Sigmoid colon (tissue), 4 donors: ENCODE data around the gene RPS2.

Experiments
- CTCF ChIP-seq, 4 experiments: fragments of 450-650 bp in 3 of 4; fragments of 200-600 bp in 1 of 4; IDR thresholded peaks; one replicate each; pipeline ENCODE4 v1.5.1; 2016 to 2019; ENCODE audit warnings: antibody characterized with exemption in 4 of 4, mild to moderate bottlenecking in 3 of 4, moderate library complexity in 2 of 4
- EP300 ChIP-seq, 4 donors: sonication (generic); formaldehyde crosslinking; IDR thresholded peaks; one replicate each; pipeline ENCODE4 v1.6.1; 2017; ENCODE audit warnings: antibody characterized with exemption in 4 of 4
- POLR2A ChIP-seq, 2 donors: fragments of 450-650 bp; IDR thresholded peaks; one replicate each; pipeline ENCODE4 v1.6.1; 2016; ENCODE audit warnings: antibody characterized with exemption in 2 of 2, mild to moderate bottlenecking in 2 of 2, moderate library complexity in 2 of 2
- POLR2AphosphoS5 ChIP-seq, 4 donors: sonication (generic); formaldehyde crosslinking; IDR thresholded peaks; one replicate each; pipeline ENCODE4 v1.6.1; 2017; ENCODE audit warnings: antibody characterized with exemption in 4 of 4

DNA sequence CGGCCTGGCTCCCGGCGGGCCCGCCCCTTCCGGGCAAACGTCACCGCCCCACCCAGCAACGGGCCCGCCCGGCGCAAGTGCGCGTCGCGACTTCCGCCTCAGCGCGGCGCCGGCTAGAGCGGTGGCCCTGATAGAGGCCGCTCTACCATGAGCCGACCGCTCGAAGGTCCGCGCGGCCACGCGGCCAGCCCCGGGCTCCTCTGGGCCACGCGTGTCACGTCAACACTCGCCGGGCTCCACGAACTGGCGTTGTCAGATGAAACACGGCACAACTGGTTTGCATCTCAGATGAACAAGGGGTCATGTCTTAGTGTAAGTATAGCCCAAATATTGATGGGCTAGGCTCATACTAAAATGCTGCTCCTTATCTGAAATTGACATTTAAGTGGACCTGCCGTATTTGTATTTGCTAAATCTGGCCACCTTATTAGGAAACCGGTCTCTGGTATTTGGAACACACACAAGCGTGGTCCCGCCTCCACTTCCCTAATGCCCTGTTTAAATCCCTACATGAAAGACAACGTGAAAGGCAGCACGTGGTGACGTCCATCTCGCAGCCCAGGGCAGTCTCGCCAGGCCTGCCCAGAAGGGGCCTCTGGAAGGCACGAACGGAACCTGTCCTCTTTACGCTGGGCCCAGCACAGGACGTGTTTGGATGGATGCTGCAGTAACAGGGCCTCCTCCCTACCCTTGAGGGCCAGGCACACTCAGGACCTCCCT, 45.3 kb upstream of the RPS2 start, which contains the start of gene ZNF598:
- TF ChIP-seq CTCF (IDR thresholded peaks at IDR 0.05) (no peak), POLR2A (IDR thresholded peaks at IDR 0.05) (peak; percentile 92 to 95), POLR2AphosphoS5 (IDR thresholded peaks at IDR 0.05) (peak; percentile 85 to 96 (median 92)), EP300 (IDR thresholded peaks at IDR 0.05) (no peak)
